H1 (cell line): ENCODE results near the gene GOLGA1. TPM values are rescaled to one million over a fixed set of nuclear protein-coding genes. Genes with fewer than 3 reads are reported as not detected.

Source experiments
- POU5F1 ChIP-seq: IDR thresholded peaks from 2 replicates; pipeline ENCODE4 v1.6.1; 2011; ENCODE audit warnings: low read depth, mild to moderate bottlenecking, low read length, moderate library complexity
- polyA plus RNA-seq, 7 experiments: library from polyadenylated mRNA; depleted of rRNA in 3 of 7; stranded (reverse) in 5 of 7; unstranded in 2 of 7; fragments of >200 nt in 5 of 7; fragments of 200-250 nt in 2 of 7; gene quantifications; 1 replicate in 5 of 7; 2 replicates in 1 of 7; 4 replicates in 1 of 7; pipeline versions ENCODE4 v1.2.1 to v1.2.3, GENCODE V29; 2011 to 2013; ENCODE audit warnings: missing spikeins in 2 of 7, mixed read lengths in 2 of 7
- total RNA-seq: library from RNA; stranded (reverse); fragmentation: NEBNext Ultra II Directional; extraction: Animal tissue kit (Norgen Biotek cat#: 25700); gene quantifications from 2 replicates; pipeline ENCODE4 v1.2.1, GENCODE V29; 2021

GOLGA1 gene
- total and polyA plus RNA-seq, 2 of the 8 experiments (the other 6 are each of a cell fraction or from before 2014, with no cell fraction given) = 4.8 to 6.5 TPM

GRCh38 chr9:124947727-124948391 is 7.0 kb upstream of the GOLGA1 start (continued):
- no peak for TF ChIP-seq POU5F1
